ENCODE measurements around the gene PROM2. TPM values are rescaled to one million over a fixed set of nuclear protein-coding genes. Genes with fewer than 3 reads are reported as not detected.

Gene PROM2
- total RNA-seq, 1 donor from 2014 or later = 1.7 TPM

DNA sequence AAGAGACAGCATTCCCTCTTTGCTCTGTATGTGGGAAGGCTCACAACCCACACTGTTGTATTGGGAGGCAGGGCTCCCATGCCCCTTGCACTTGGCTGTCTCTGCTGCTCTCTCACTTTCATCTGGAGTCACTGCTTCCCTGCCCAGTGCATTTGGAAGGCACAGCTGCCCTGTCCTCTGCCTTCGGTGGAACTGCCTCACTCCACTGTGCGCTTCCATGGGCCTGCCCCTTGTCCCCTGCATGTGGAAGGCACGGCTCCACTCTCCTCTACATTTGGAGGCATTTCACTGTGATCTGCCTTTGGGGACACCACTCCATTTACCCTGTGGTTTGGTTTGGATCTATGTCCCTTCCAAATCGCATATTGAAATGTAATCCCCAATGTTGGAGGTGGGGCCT, 9.1 kb upstream of the PROM2 start:
- TF ChIP-seq, protein P1, sequence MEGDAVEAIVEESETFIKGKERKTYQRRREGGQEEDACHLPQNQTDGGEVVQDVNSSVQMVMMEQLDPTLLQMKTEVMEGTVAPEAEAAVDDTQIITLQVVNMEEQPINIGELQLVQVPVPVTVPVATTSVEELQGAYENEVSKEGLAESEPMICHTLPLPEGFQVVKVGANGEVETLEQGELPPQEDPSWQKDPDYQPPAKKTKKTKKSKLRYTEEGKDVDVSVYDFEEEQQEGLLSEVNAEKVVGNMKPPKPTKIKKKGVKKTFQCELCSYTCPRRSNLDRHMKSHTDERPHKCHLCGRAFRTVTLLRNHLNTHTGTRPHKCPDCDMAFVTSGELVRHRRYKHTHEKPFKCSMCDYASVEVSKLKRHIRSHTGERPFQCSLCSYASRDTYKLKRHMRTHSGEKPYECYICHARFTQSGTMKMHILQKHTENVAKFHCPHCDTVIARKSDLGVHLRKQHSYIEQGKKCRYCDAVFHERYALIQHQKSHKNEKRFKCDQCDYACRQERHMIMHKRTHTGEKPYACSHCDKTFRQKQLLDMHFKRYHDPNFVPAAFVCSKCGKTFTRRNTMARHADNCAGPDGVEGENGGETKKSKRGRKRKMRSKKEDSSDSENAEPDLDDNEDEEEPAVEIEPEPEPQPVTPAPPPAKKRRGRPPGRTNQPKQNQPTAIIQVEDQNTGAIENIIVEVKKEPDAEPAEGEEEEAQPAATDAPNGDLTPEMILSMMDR (IDR thresholded peaks at IDR 0.05) = no peak
- peak; percentile 48 for DNase-seq (ENCODE audit: low spot score)
- Mint-ChIP-seq H3K36me3 (ENCODE audit: low read depth) (no peaks in the 10 kb centered on the region), H3K9me3 (ENCODE audit: low read depth) (no peaks in the 10 kb centered on the region), H3K27ac (ENCODE audit: unreplicated experiment) (no peak overlapping the region), H3K27me3 (ENCODE audit: low read depth) (no peaks in the 10 kb centered on the region), H3K4me3 (ENCODE audit: unreplicated experiment) (no peak overlapping the region), H3K4me1 (ENCODE audit: low read depth) (no peaks in the 10 kb centered on the region)

DNA sequence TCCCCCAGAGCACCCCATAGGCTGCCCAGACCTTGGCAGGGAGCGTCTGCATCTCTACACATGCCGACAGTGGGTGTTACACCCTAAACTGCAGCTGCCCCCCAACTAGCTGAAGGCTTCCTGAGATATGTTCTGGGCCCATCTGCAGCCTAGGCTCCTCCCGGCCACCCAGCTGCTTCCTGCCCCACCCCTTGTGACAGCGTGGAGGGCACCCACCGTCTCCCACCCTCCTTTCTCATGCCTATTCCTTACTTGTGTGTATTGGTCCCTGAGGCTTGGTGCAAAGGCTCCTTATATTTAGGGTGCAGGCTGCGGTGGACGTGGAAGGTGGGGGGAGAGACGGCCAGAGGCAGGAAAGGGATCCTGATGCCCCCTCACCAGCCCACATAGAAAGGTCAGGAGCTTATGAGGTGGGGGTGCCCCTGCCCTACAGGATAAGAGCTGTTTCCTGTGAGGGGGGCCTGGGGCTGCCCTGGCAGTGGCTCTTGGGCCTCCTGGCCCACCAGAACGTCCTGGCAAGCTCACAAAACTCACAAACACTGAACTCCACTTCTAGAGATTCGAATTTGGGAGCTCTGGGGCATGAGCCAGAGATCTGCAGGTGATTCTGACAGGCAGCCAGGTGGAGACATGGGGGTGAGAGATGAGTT, 7.3 kb upstream of the PROM2 start:
- Mint-ChIP-seq H3K4me3 (ENCODE audit: unreplicated experiment) (no peak overlapping the region), H3K27ac (ENCODE audit: unreplicated experiment) (no peak overlapping the region), H3K4me1 (ENCODE audit: low read depth) (no peaks in the 10 kb centered on the region), H3K9me3 (ENCODE audit: low read depth) (no peaks in the 10 kb centered on the region), H3K27me3 (ENCODE audit: low read depth) (no peaks in the 10 kb centered on the region), H3K36me3 (ENCODE audit: low read depth) (no peaks in the 10 kb centered on the region)
- no peak for DNase-seq (ENCODE audit: low spot score)
- TF ChIP-seq, protein P1 (IDR thresholded peaks at IDR 0.05) = no peak

GRCh38 chr2:95267458-95268210, 6.6 kb upstream of the PROM2 start:
- H3K4me3 Mint-ChIP-seq (ENCODE audit: unreplicated experiment) = no peak overlapping the region
- no peaks in the 10 kb centered on the region for H3K36me3 Mint-ChIP-seq (ENCODE audit: low read depth)
- TF ChIP-seq, protein P1 (IDR thresholded peaks at IDR 0.05) = no peak
- H3K9me3 Mint-ChIP-seq (ENCODE audit: low read depth) = no peaks in the 10 kb centered on the region
- no peaks in the 10 kb centered on the region for H3K27me3 Mint-ChIP-seq (ENCODE audit: low read depth)
- no peak overlapping the region for H3K27ac Mint-ChIP-seq (ENCODE audit: unreplicated experiment)
- no peak for DNase-seq (ENCODE audit: low spot score)
- H3K4me1 Mint-ChIP-seq (ENCODE audit: low read depth) = no peaks in the 10 kb centered on the region

DNA sequence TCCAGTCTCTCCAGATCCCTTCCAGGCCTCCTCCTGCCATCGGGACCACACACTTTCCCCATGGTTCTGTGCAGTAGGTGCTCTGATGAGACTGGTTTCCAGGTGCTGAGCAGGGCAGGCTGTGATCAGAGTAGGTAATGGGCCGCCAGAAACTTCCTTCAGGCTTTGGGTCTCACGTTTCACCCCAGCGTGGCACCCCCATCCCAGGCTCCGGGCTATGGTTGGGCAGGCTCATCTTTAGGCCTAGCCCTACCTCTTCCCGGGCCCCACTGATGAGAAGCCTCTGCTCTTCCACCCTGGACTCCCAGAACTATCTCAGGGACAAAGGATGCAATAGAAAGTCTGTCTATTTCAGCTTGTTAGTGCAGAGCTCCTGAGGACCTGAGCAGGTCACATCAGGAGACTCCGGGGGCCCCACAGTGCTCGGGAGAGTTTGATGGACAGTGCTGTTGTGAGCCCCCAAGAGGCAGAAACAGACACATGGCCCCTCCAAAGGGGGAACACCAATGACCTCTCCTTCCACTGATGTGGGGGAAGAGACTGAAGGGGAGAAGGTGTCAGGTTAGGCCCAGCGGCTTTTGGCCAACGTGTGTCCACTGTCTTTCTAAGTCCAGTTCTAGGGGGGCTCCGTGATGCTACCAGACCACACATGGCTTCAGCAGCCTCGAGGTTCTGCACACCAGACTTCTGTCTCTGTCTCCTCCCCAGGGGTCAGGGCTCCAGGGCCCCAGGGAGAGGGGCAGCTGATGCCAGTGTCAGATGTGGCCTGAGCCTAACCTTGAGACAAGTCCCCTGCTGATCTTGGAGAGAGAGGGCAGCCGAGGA, 5.8 kb upstream of the PROM2 start:
- H3K27ac Mint-ChIP-seq (ENCODE audit: unreplicated experiment) = no peak overlapping the region
- no peak overlapping the region for H3K4me3 Mint-ChIP-seq (ENCODE audit: unreplicated experiment)
- no peaks in the 10 kb centered on the region for H3K4me1 Mint-ChIP-seq (ENCODE audit: low read depth)

More for the DNA sequence above, 5.8 kb upstream of the PROM2 start:
- H3K9me3 Mint-ChIP-seq (ENCODE audit: low read depth) = no peaks in the 10 kb centered on the region
- no peaks in the 10 kb centered on the region for H3K36me3 Mint-ChIP-seq (ENCODE audit: low read depth)
- no peaks in the 10 kb centered on the region for H3K27me3 Mint-ChIP-seq (ENCODE audit: low read depth)
- TF ChIP-seq, protein P1 (IDR thresholded peaks at IDR 0.05) = no peak
- DNase-seq (ENCODE audit: low spot score) = no peak

Data from chondrocyte (in vitro differentiated cells).